ENCODE data around the gene AAGAB.

AAGAB gene

GRCh38 chr15:67154249-67154648, 100.2 kb downstream of the AAGAB start:
- in situ Hi-C loops (cut with HindIII; ENCODE audit: low sequenced_read_pairs), result loop anchor here (5.0 kb wide), 1 partner anchor 37 kb away; no protein-coding TSS in a partner anchor

- in situ Hi-C loops (cut with HindIII; ENCODE audit: low sequenced_read_pairs), result loop anchor here (5.0 kb wide), 1 partner anchor 36 kb away; no protein-coding TSS in a partner anchor
These were observed 101.4 kb downstream of the AAGAB start for GRCh38 chr15:67153044-67153443.

- in situ Hi-C loops (cut with HindIII; ENCODE audit: low sequenced_read_pairs), result loop anchor here (5.0 kb wide), 1 partner anchor 35 kb away; no protein-coding TSS in a partner anchor
These were observed 102.0 kb downstream of the AAGAB start for GRCh38 chr15:67152429-67152828.

All from endothelial cell of hepatic sinusoid (primary cell).